ENCODE data around the gene CRABP2.

DNA sequence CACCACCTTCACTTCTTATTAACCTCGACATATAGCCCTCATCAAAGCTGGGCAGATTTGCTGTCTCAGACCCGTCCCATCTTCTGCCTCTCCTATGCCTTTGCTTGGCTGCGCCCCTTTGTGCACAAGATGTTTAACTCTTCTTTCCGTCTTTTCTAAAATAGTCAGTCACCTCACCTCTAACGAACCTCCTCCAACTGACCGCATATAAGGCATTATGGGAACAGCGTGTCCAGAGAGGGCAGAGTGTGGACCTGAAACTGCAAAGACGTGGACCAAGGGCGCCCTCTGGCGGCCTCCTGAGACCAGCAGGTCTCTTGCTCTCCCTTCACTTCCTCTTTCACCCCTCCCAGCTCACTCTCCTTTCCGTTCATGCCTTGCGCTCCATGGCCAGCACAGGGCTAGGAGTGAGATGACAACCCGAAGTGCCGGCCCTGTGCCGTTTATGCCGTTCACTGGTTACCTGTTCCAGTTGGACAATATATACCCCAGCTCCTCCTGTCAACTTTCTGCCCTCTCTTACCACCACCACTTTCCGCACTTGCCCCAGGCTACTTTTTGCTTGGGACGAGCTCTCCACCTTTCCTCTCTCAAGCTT is 20.4 kb upstream of the CRABP2 start:
- no peak for TF ChIP-seq EZH2 (IDR thresholded peaks at IDR 0.05)
- TF ChIP-seq, protein P1, sequence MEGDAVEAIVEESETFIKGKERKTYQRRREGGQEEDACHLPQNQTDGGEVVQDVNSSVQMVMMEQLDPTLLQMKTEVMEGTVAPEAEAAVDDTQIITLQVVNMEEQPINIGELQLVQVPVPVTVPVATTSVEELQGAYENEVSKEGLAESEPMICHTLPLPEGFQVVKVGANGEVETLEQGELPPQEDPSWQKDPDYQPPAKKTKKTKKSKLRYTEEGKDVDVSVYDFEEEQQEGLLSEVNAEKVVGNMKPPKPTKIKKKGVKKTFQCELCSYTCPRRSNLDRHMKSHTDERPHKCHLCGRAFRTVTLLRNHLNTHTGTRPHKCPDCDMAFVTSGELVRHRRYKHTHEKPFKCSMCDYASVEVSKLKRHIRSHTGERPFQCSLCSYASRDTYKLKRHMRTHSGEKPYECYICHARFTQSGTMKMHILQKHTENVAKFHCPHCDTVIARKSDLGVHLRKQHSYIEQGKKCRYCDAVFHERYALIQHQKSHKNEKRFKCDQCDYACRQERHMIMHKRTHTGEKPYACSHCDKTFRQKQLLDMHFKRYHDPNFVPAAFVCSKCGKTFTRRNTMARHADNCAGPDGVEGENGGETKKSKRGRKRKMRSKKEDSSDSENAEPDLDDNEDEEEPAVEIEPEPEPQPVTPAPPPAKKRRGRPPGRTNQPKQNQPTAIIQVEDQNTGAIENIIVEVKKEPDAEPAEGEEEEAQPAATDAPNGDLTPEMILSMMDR (IDR thresholded peaks at IDR 0.05): peak; percentile 94
